BLaER1 treated with 17β-estradiol and CSF1 and Interleukin-3, amounts not matched to agents 10 nM and 100 nM (cell line): ENCODE results near the gene MIS18A.

ENCODE experiments used
- H3K27ac ChIP-seq, 11 experiments: shearing (Covaris generic); formaldehyde crosslinking; 2 replicates each; pipeline ENCODE4 v1.8.1; 2022
- H3K27me3 ChIP-seq, 11 experiments: shearing (Covaris generic); formaldehyde crosslinking; 2 replicates each; pipeline ENCODE4 v1.8.1; 2022
- H3K36me3 ChIP-seq, 11 experiments: shearing (Covaris generic); formaldehyde crosslinking; 2 replicates each; pipeline ENCODE4 v1.8.1; 2022
- H3K4me1 ChIP-seq, 10 experiments: shearing (Covaris generic); formaldehyde crosslinking; 2 replicates each; pipeline ENCODE4 v1.8.1; 2022
- H3K4me2 ChIP-seq, 11 experiments: shearing (Covaris generic); formaldehyde crosslinking; 2 replicates each; pipeline ENCODE4 v1.8.1; 2022
- H3K4me3 ChIP-seq, 10 experiments: shearing (Covaris generic); formaldehyde crosslinking; 2 replicates each; pipeline ENCODE4 v1.8.1; 2022
- H3K9ac ChIP-seq, 11 experiments: shearing (Covaris generic); formaldehyde crosslinking; 2 replicates each; pipeline ENCODE4 v1.8.1; 2022
- H3K9me3 ChIP-seq, 11 experiments: shearing (Covaris generic); formaldehyde crosslinking; replicated peaks in 1 of 11; 2 replicates each; pipeline ENCODE4 v1.8.1; 2022
- H4K20me1 ChIP-seq, 11 experiments: shearing (Covaris generic); formaldehyde crosslinking; 2 replicates each; pipeline ENCODE4 v1.8.1; 2022
- Cebpa-rat ChIP-seq, 11 experiments: shearing (Covaris generic); IDR thresholded peaks; 2 replicates each; pipeline ENCODE4 v1.8.1; 2022

MIS18A gene

GRCh38 chr21:32256251-32256650, 22.6 kb downstream of the MIS18A start:
- Histone ChIP-seq H3K4me2 (no peak overlapping the region), H3K9me3 (peaks cover 1 to 6% (median 3%) of the 10 kb centered on the region in 11 experiments; a peak in 16 of 22 replicates)

GRCh38 chr21:32253215-32253641, 25.6 kb downstream of the MIS18A start:
- no peaks in the 10 kb centered on the region for H3K4me1 ChIP-seq
- H3K27ac ChIP-seq = no peak overlapping the region
- no peaks in the 10 kb centered on the region for H4K20me1 ChIP-seq
- no peaks in the 10 kb centered on the region for H3K27me3 ChIP-seq
- no peak overlapping the region for H3K9ac ChIP-seq
- TF ChIP-seq Cebpa-rat (IDR thresholded peaks at IDR 0.05) = no peak
- H3K4me3 ChIP-seq = no peak overlapping the region
- no peak overlapping the region for H3K4me2 ChIP-seq
- H3K9me3 ChIP-seq = peaks cover 10 to 23% (median 13%) of the 10 kb centered on the region in 11 experiments; a peak in 21 of 22 replicates
- H3K36me3 ChIP-seq = no peaks in the 10 kb centered on the region

More at GRCh38 chr21:32256251-32256650, 22.6 kb downstream of the MIS18A start:
- Histone ChIP-seq H3K9ac (no peak overlapping the region; a peak in 1 of 22 replicates), H4K20me1 (no peaks in the 10 kb centered on the region), H3K4me3 (no peak overlapping the region), H3K27ac (no peak overlapping the region), H3K4me1 (no peaks in the 10 kb centered on the region), H3K27me3 (no peaks in the 10 kb centered on the region), H3K36me3 (no peaks in the 10 kb centered on the region)
- TF ChIP-seq Cebpa-rat (IDR thresholded peaks at IDR 0.05) = no peak

GRCh38 chr21:32252136-32252535, 26.7 kb downstream of the MIS18A start:
- Histone ChIP-seq H3K27ac (no peak overlapping the region), H3K9ac (no peak overlapping the region), H3K4me2 (no peak overlapping the region), H4K20me1 (no peaks in the 10 kb centered on the region), H3K4me1 (no peaks in the 10 kb centered on the region), H3K4me3 (no peak overlapping the region), H3K36me3 (no peaks in the 10 kb centered on the region), H3K9me3 (peaks cover 10 to 23% (median 13%) of the 10 kb centered on the region in 11 experiments; a peak in 21 of 22 replicates), H3K27me3 (no peaks in the 10 kb centered on the region)
- no peak for TF ChIP-seq Cebpa-rat (IDR thresholded peaks at IDR 0.05)

GRCh38 chr21:32249511-32250280, 29.2 kb downstream of the MIS18A start:
- Histone ChIP-seq H3K27ac (no peak overlapping the region), H3K4me2 (no peak overlapping the region), H3K9me3 (peaks cover 10 to 23% (median 13%) of the 10 kb centered on the region in 11 experiments; a peak in 21 of 22 replicates), H3K9ac (no peak overlapping the region), H4K20me1 (no peaks in the 10 kb centered on the region), H3K4me3 (no peak overlapping the region), H3K4me1 (no peaks in the 10 kb centered on the region), H3K27me3 (no peaks in the 10 kb centered on the region), H3K36me3 (no peaks in the 10 kb centered on the region)
- TF ChIP-seq Cebpa-rat (IDR thresholded peaks at IDR 0.05) = no peak

- Histone ChIP-seq H3K27ac (no peak overlapping the region), H3K4me1 (no peaks in the 10 kb centered on the region), H4K20me1 (no peaks in the 10 kb centered on the region), H3K27me3 (no peaks in the 10 kb centered on the region), H3K4me3 (no peak overlapping the region), H3K9ac (no peak overlapping the region), H3K9me3 (peaks cover 10 to 23% (median 13%) of the 10 kb centered on the region in 11 experiments; a peak in 21 of 22 replicates), H3K36me3 (no peaks in the 10 kb centered on the region), H3K4me2 (no peak overlapping the region)
- TF ChIP-seq Cebpa-rat (IDR thresholded peaks at IDR 0.05) = no peak
Observed at GRCh38 chr21:32248571-32249461, 30.0 kb downstream of the MIS18A start.

- Histone ChIP-seq H3K9ac (no peak overlapping the region), H3K9me3 (peaks cover 10 to 20% (median 13%) of the 10 kb centered on the region in 11 experiments; a peak in 21 of 22 replicates), H3K4me3 (no peak overlapping the region), H3K27ac (no peak overlapping the region), H3K27me3 (no peaks in the 10 kb centered on the region), H4K20me1 (no peaks in the 10 kb centered on the region), H3K4me1 (no peaks in the 10 kb centered on the region), H3K4me2 (no peak overlapping the region), H3K36me3 (no peaks in the 10 kb centered on the region)
- no peak for TF ChIP-seq Cebpa-rat (IDR thresholded peaks at IDR 0.05)
Observed at GRCh38 chr21:32246571-32247140, 32.2 kb downstream of the MIS18A start.

GRCh38 chr21:32245971-32246370, 32.9 kb downstream of the MIS18A start:
- no peak for TF ChIP-seq Cebpa-rat (IDR thresholded peaks at IDR 0.05)
- no peaks in the 10 kb centered on the region for H4K20me1 ChIP-seq
- H3K4me3 ChIP-seq = no peak overlapping the region
- no peaks in the 10 kb centered on the region for H3K27me3 ChIP-seq
- H3K4me2 ChIP-seq = no peak overlapping the region
- H3K4me1 ChIP-seq = no peaks in the 10 kb centered on the region
- peaks cover 5 to 13% (median 8%) of the 10 kb centered on the region in 11 experiments; a peak in 21 of 22 replicates for H3K9me3 ChIP-seq
- no peak overlapping the region for H3K27ac ChIP-seq
- no peaks in the 10 kb centered on the region for H3K36me3 ChIP-seq
- no peak overlapping the region for H3K9ac ChIP-seq

- H4K20me1 ChIP-seq = no peaks in the 10 kb centered on the region
- H3K9ac ChIP-seq = no peak overlapping the region
- H3K36me3 ChIP-seq = no peaks in the 10 kb centered on the region
- no peak overlapping the region for H3K4me2 ChIP-seq
- no peaks in the 10 kb centered on the region for H3K27me3 ChIP-seq
- no peak overlapping the region for H3K4me3 ChIP-seq
- no peak for TF ChIP-seq Cebpa-rat (IDR thresholded peaks at IDR 0.05)
- H3K4me1 ChIP-seq = no peaks in the 10 kb centered on the region
- H3K27ac ChIP-seq = no peak overlapping the region
- peaks cover 0 to 4% (median 0%) of the 10 kb centered on the region in 11 experiments; a peak in 1 of 22 replicates for H3K9me3 ChIP-seq
Observed at GRCh38 chr21:32240851-32241687, 37.8 kb downstream of the MIS18A start.
